K562 (cell line): ENCODE measurements around the gene SEMA3A. TPM values are rescaled to one million over a fixed set of nuclear protein-coding genes. Genes with fewer than 3 reads are reported as not detected.

Experiments used
- ATAC-seq: fragments of 200-7000 bp; cut with Tn5 transposase; 3 replicates; pipeline ENCODE4 v1.9.1; 2020; ENCODE audit warnings: moderate library complexity
- BruUV-seq: library from RNA; stranded (reverse); fragments of 400-500 nt; replicated peaks from 2 replicates; lab custom pipeline; 2021; lab: Mats Ljungman, UMichigan
- CTCF ChIA-PET: fragments of 300-600 bp; formaldehyde crosslinking; extraction: SDS; loops from one replicate; lab custom pipeline; 2021; ENCODE audit warnings: low intra/inter-chr PET ratio; lab: Yijun Ruan, JAX
- POLR2A ChIA-PET: fragments of 300-600, 350-650 bp; sonication (Branson Sonifier 250); formaldehyde crosslinking; extraction: SDS; loops from one replicate; lab custom pipeline; 2021; ENCODE audit warnings: antibody characterized with exemption, inconsistent platforms; lab: Yijun Ruan, JAX
- DNase-seq, 4 experiments: peaks; one replicate each; pipeline versions ENCODE4 v3.0.0 to v3.0.0-alpha.2; 2011 to 2018; ENCODE audit warnings: low spot score in 3 of 4, mixed read lengths in 3 of 4; ENCODE audit errors: extremely low read depth in 1 of 4
- FAIRE-seq: peaks from 2 replicates; lab custom pipeline; 2011; peaks lifted over from hg19 to GRCh38; lab: Jason Lieb, UNC
- H2AFZ ChIP-seq: 2 replicates; pipeline ENCODE4 v1.6.0; 2011; ENCODE audit warnings: low read depth, low read length, control low read depth, inconsistent platforms
- H3K27ac ChIP-seq: fragments of 200-600 bp; 3 replicates; pipeline ENCODE4 v1.8.0; 2011; ENCODE audit warnings: low read depth, mild to moderate bottlenecking, control low read depth, inconsistent platforms, low read length, moderate library complexity, mixed read lengths; ENCODE audit errors: extremely low read depth
- H3K27me3 ChIP-seq, 2 experiments: fragments of 300-600 bp in 1 of 2; 2 replicates in 1 of 2; 3 replicates in 1 of 2; pipeline versions ENCODE4 v1.6.0 to v1.8.0; 2011; ENCODE audit warnings: inconsistent platforms in 2 of 2, low read length in 2 of 2, mild to moderate bottlenecking in 1 of 2, mixed read lengths in 1 of 2, moderate library complexity in 1 of 2; ENCODE audit not compliant: control insufficient read depth in 2 of 2, insufficient read depth in 2 of 2
- H3K36me3 ChIP-seq: fragments of 300-600 bp; 3 replicates; pipeline ENCODE4 v1.8.0; 2011; ENCODE audit warnings: mild to moderate bottlenecking, low read length, inconsistent platforms; ENCODE audit not compliant: control insufficient read depth, insufficient read depth
- H3K4me1 ChIP-seq, 2 experiments: fragments of 200-600 bp in 1 of 2; replicated peaks in 1 of 2; 2 replicates in 1 of 2; 3 replicates in 1 of 2; pipeline versions ENCODE4 v1.5.1 to v1.8.0; 2011; ENCODE audit warnings: inconsistent platforms in 2 of 2, low read length in 2 of 2, mild to moderate bottlenecking in 1 of 2, mixed read lengths in 1 of 2, moderate library complexity in 1 of 2; ENCODE audit not compliant: control insufficient read depth in 2 of 2, insufficient read depth in 2 of 2
- H3K4me2 ChIP-seq: 2 replicates; pipeline ENCODE4 v1.6.1; 2011; ENCODE audit warnings: low read length, control low read depth, inconsistent platforms, mixed read lengths; ENCODE audit not compliant: insufficient read depth
- H3K4me3 ChIP-seq: fragments of 200-600 bp; sonication (generic), shearing (Covaris generic); 2 replicates; pipeline ENCODE4 v1.5.1; 2016; ENCODE audit warnings: control low read depth, inconsistent platforms
- H3K79me2 ChIP-seq: fragments of 200-600 bp; 3 replicates; pipeline ENCODE4 v1.8.0; 2011; ENCODE audit warnings: low read length, inconsistent platforms; ENCODE audit not compliant: control insufficient read depth, insufficient read depth
- H3K9ac ChIP-seq, 2 experiments: 2 replicates each; pipeline versions ENCODE4 v1.6.0 to v1.6.1; 2011; ENCODE audit warnings: low read depth in 2 of 2, low read length in 2 of 2, control low read depth in 1 of 2, inconsistent platforms in 1 of 2, mild to moderate bottlenecking in 1 of 2, mixed read lengths in 1 of 2; ENCODE audit not compliant: insufficient read depth in 1 of 2
- H3K9me1 ChIP-seq: one replicate; pipeline ENCODE4 v1.6.0; 2011; ENCODE audit warnings: inconsistent platforms, mild to moderate bottlenecking, low read length, moderate library complexity; ENCODE audit not compliant: control insufficient read depth, insufficient read depth
- H3K9me3 ChIP-seq: replicated peaks from 2 replicates; pipeline ENCODE4 v1.5.1; 2011; ENCODE audit warnings: low read depth, low read length, inconsistent platforms; ENCODE audit not compliant: control insufficient read depth, insufficient read depth
- H4K20me1 ChIP-seq: replicated peaks from 2 replicates; pipeline ENCODE4 v1.6.1; 2011; ENCODE audit warnings: low read length, inconsistent platforms, mixed read lengths; ENCODE audit not compliant: control insufficient read depth, insufficient read depth
- BDP1 ChIP-seq: IDR thresholded peaks from 3 replicates; pipeline ENCODE4 v1.6.1; 2011; ENCODE audit not compliant: insufficient read length, insufficient read depth
- CLOCK ChIP-seq: fragments of 250-450 bp; sonication (Bioruptor Pico); IDR thresholded peaks from 2 replicates; pipeline ENCODE4 v1.4.0; 2020; ENCODE audit warnings: mild to moderate bottlenecking, moderate library complexity, borderline replicate concordance
- DNMT1 ChIP-seq: fragments of 450-650 bp; IDR thresholded peaks from 2 replicates; pipeline ENCODE4 v1.6.1; 2016; ENCODE audit warnings: antibody characterized with exemption, mild to moderate bottlenecking
- EHMT2 ChIP-seq: fragments of 450-650 bp; IDR thresholded peaks from 2 replicates; pipeline ENCODE4 v1.6.1; 2018; ENCODE audit warnings: antibody characterized with exemption
- MBD1 ChIP-seq: fragments of 250-450 bp; sonication (Bioruptor Pico); IDR thresholded peaks from 2 replicates; pipeline ENCODE4 v1.8.0; 2022; ENCODE audit warnings: inconsistent platforms
- MIER1 ChIP-seq: fragments of 450-650 bp; IDR thresholded peaks from 2 replicates; pipeline ENCODE4 v1.6.1; 2016; ENCODE audit warnings: antibody characterized with exemption, mild to moderate bottlenecking, low read depth
- NFATC3 ChIP-seq: fragments of 450-650 bp; IDR thresholded peaks from 2 replicates; pipeline ENCODE4 v1.6.1; 2017; ENCODE audit warnings: mild to moderate bottlenecking
- NRF1 ChIP-seq, 2 experiments: fragments of 450-650 bp; IDR thresholded peaks in 1 of 2; conservative IDR thresholded peaks in 1 of 2; 2 replicates each; pipeline ENCODE4 v1.6.1; 2014; ENCODE audit warnings: mild to moderate bottlenecking in 2 of 2
- SMARCA4 ChIP-seq: fragments of 450-650 bp; IDR thresholded peaks from 2 replicates; pipeline ENCODE4 v1.6.1; 2016
- SOX6 ChIP-seq: fragments of 450-650 bp; IDR thresholded peaks from 2 replicates; pipeline ENCODE4 v1.6.1; 2014; ENCODE audit warnings: mild to moderate bottlenecking
- SRSF1 ChIP-seq: fragments of 200-400 bp; formaldehyde crosslinking; IDR thresholded peaks from 2 replicates; pipeline ENCODE4 v1.6.1; 2017; ENCODE audit warnings: mild to moderate bottlenecking, low read depth, low read length, moderate library complexity
- TOE1 ChIP-seq, 2 experiments: fragments of 450-650 bp in 1 of 2; sonication (generic) in 1 of 2; formaldehyde crosslinking in 1 of 2; IDR thresholded peaks; 2 replicates each; pipeline versions ENCODE4 v1.7.1 to v1.8.0; 2016 to 2022; ENCODE audit warnings: borderline replicate concordance in 2 of 2, mild to moderate bottlenecking in 2 of 2, antibody characterized with exemption in 1 of 2, inconsistent platforms in 1 of 2, low read depth in 1 of 2, missing genetic modification reagents in 1 of 2, moderate library complexity in 1 of 2
- U2AF2 ChIP-seq: fragments of 200-400 bp; formaldehyde crosslinking; optimal IDR thresholded peaks from 2 replicates; pipeline ENCODE3; 2017; ENCODE audit warnings: low read depth, mild to moderate bottlenecking, low read length
- ZKSCAN3 ChIP-seq: fragments of 250-450 bp; sonication (Bioruptor Pico); IDR thresholded peaks from 2 replicates; pipeline ENCODE4 v1.4.0; 2020
- ZNF253 ChIP-seq: fragments of 250-450 bp; sonication (Bioruptor Pico); conservative IDR thresholded peaks from 2 replicates; pipeline ENCODE4 v1.6.1; 2021; ENCODE audit warnings: mild to moderate bottlenecking
- ZNF354B ChIP-seq: fragments of 250-450 bp; sonication (Bioruptor Pico); IDR thresholded peaks from 2 replicates; pipeline ENCODE4 v1.4.0; 2020
- WGBS: fragments of 100-300 bp; shearing (Covaris generic); methylation state at CpG from one replicate; pipeline ENCODE4 v1.1.6; 2016; ENCODE audit warnings: low coverage, mixed read lengths; ENCODE audit not compliant: insufficient coverage; ENCODE audit errors: missing lambda C conversion rate; 5-methylcytosine and 5-hydroxymethylcytosine counted together
- in situ Hi-C: fragments of 300-500 bp; cut with MboI; formaldehyde crosslinking; loops from 4 replicates; pipeline ENCODE4 v1.15.0; 2018; ENCODE audit warnings: inconsistent platforms, mixed read lengths
- intact Hi-C: fragments of 100-400 bp; cut with micrococcal nuclease; formaldehyde crosslinking; loops from 2 replicates; pipeline ENCODE4 v1.14.2; 2022
- polyA plus RNA-seq, 8 experiments: library from polyadenylated mRNA; depleted of rRNA in 4 of 8; stranded (reverse) in 5 of 8; unstranded in 3 of 8; fragments of >200 nt; fragmentation: Nextera tagmentation in 2 of 8; fragmentation: Illumina TruSeq in 1 of 8; extraction: Ambion mirVana in 2 of 8; extraction: Trizol in 1 of 8; gene quantifications; 2 replicates each; pipeline versions ENCODE4 v1.2.1 to v1.2.3, GENCODE V29; 2011 to 2014; ENCODE audit warnings: inconsistent platforms in 1 of 8, missing spikeins in 1 of 8
- total RNA-seq, 7 experiments: library from RNA; depleted of rRNA in 6 of 7; stranded (reverse); fragments of >200 nt in 6 of 7; fragmentation: Illumina TruSeq in 2 of 7; extraction: Trizol in 2 of 7; gene quantifications; 2 replicates each; pipeline versions ENCODE4 v1.2.1 to v1.2.3, GENCODE V29; 2011 to 2021; ENCODE audit warnings: low replicate concordance in 1 of 7
- TF ChIP-seq, protein P1 (sequence below): IDR thresholded peaks from 2 replicates; pipeline ENCODE4 v1.6.1; 2016; ENCODE audit warnings: missing genetic modification characterization, missing compliant biosample characterization

The SEMA3A gene
- total and polyA plus RNA-seq, 9 of the 15 experiments (the other 6 are each of a cell fraction or from before 2014, with no cell fraction given): 0.36 to 3.0 (median 1.1) TPM

- TF ChIP-seq MBD1 (CRISPR knock-in tag) (no peak), TOE1 (IDR thresholded peaks at IDR 0.05; ENCODE audit: borderline replicate concordance) (no peak), TOE1 (CRISPR knock-in tag; IDR thresholded peaks at IDR 0.05; ENCODE audit: borderline replicate concordance, low read depth) (no peak), NRF1 (conservative IDR thresholded peaks at IDR 0.05 in 1 of 2, IDR thresholded peaks at IDR 0.05 in 1 of 2) (no peak), U2AF2 (no peak)
These were observed 842 bp downstream of the SEMA3A start (continued) for GRCh38 chr7:84193747-84194146.

- no peak overlapping the region for H3K4me2 ChIP-seq
- H3K4me3 ChIP-seq: no peak overlapping the region
- ATAC-seq: no peak
- CTCF ChIA-PET: no interaction called here
- 10% methylated on average over 1 of the region's 1 CpG for WGBS
- in situ Hi-C loops: no loop called here
- POLR2A ChIA-PET: no interaction called here
- intact Hi-C loops: no loop called here
- H3K9ac ChIP-seq: no peak overlapping the region
- no peak for DNase-seq
- H3K36me3 ChIP-seq: no peaks in the 10 kb centered on the region
- no peaks in the 10 kb centered on the region for H4K20me1 ChIP-seq
- H3K9me1 ChIP-seq: no peaks in the 10 kb centered on the region
- H2AFZ ChIP-seq: no peak overlapping the region
- no peaks in the 10 kb centered on the region for H3K4me1 ChIP-seq
- H3K9me3 ChIP-seq: no peaks in the 10 kb centered on the region
- no TSS peak for BruUV-seq
- H3K79me2 ChIP-seq: no peaks in the 10 kb centered on the region
- FAIRE-seq: no peak
- H3K27ac ChIP-seq: no peak overlapping the region
- H3K27me3 ChIP-seq: no peaks in the 10 kb centered on the region
- TF ChIP-seq CLOCK (CRISPR knock-in tag): no peak
- TF ChIP-seq SRSF1: no peak
- no peak for TF ChIP-seq MIER1
- no peak for TF ChIP-seq EHMT2
- TF ChIP-seq, protein P1, sequence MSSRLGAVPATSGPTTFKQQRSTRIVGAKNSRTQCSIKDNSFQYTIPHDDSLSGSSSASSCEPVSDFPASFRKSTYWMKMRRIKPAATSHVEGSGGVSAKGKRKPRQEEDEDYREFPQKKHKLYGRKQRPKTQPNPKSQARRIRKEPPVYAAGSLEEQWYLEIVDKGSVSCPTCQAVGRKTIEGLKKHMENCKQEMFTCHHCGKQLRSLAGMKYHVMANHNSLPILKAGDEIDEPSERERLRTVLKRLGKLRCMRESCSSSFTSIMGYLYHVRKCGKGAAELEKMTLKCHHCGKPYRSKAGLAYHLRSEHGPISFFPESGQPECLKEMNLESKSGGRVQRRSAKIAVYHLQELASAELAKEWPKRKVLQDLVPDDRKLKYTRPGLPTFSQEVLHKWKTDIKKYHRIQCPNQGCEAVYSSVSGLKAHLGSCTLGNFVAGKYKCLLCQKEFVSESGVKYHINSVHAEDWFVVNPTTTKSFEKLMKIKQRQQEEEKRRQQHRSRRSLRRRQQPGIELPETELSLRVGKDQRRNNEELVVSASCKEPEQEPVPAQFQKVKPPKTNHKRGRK (tag): no peak
- TF ChIP-seq ZNF354B (CRISPR knock-in tag): no peak
- TF ChIP-seq SMARCA4: no peak
- no peak for TF ChIP-seq DNMT1
- TF ChIP-seq ZKSCAN3 (CRISPR knock-in tag): no peak
- TF ChIP-seq SOX6: no peak
- no peak for TF ChIP-seq ZNF253 (CRISPR knock-in tag)
- TF ChIP-seq NFATC3: no peak
- no peak for TF ChIP-seq BDP1
These were observed 2.7 kb downstream of the SEMA3A start for GRCh38 chr7:84191842-84192241.
